ENCODE measurements around the gene SCN5A. TPM values are rescaled to one million over a fixed set of nuclear protein-coding genes. Genes with fewer than 3 reads are reported as not detected.
A peak's percentile ranks its signal among the peaks of the same experiment; 100 is the strongest.

Gene SCN5A
- total RNA-seq, 1 donor from 2014 or later = 3.5 TPM

GRCh38 chr3:38580450-38581382 lies 68.8 kb downstream of the SCN5A start:
- H3K9me3 Mint-ChIP-seq = no peaks in the 10 kb centered on the region
- DNase-seq (ENCODE audit: extremely low spot score, unreplicated experiment) = peak; percentile 54
- H3K4me3 Mint-ChIP-seq = no peak overlapping the region
- H3K36me3 Mint-ChIP-seq = no peaks in the 10 kb centered on the region
- peaks cover 4% of the 10 kb centered on the region for H3K4me1 Mint-ChIP-seq (ENCODE audit: unreplicated experiment)
- no peaks in the 10 kb centered on the region for H3K27me3 Mint-ChIP-seq
- TF ChIP-seq, protein P1, sequence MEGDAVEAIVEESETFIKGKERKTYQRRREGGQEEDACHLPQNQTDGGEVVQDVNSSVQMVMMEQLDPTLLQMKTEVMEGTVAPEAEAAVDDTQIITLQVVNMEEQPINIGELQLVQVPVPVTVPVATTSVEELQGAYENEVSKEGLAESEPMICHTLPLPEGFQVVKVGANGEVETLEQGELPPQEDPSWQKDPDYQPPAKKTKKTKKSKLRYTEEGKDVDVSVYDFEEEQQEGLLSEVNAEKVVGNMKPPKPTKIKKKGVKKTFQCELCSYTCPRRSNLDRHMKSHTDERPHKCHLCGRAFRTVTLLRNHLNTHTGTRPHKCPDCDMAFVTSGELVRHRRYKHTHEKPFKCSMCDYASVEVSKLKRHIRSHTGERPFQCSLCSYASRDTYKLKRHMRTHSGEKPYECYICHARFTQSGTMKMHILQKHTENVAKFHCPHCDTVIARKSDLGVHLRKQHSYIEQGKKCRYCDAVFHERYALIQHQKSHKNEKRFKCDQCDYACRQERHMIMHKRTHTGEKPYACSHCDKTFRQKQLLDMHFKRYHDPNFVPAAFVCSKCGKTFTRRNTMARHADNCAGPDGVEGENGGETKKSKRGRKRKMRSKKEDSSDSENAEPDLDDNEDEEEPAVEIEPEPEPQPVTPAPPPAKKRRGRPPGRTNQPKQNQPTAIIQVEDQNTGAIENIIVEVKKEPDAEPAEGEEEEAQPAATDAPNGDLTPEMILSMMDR (conservative IDR thresholded peaks at IDR 0.05) = no peak
- H3K27ac Mint-ChIP-seq = no peak overlapping the region

- Mint-ChIP-seq H3K4me3 (no peak overlapping the region), H3K27me3 (no peaks in the 10 kb centered on the region), H3K36me3 (no peaks in the 10 kb centered on the region), H3K9me3 (no peaks in the 10 kb centered on the region), H3K27ac (no peak overlapping the region), H3K4me1 (ENCODE audit: unreplicated experiment) (peaks cover 4% of the 10 kb centered on the region)
- TF ChIP-seq, protein P1 (conservative IDR thresholded peaks at IDR 0.05) = no peak
- DNase-seq (ENCODE audit: extremely low spot score, unreplicated experiment) = peak; percentile 56
These were observed 69.7 kb downstream of the SCN5A start for GRCh38 chr3:38579551-38580449.

- no peaks in the 10 kb centered on the region for H3K36me3 Mint-ChIP-seq
- H3K4me1 Mint-ChIP-seq (ENCODE audit: unreplicated experiment) = peaks cover 4% of the 10 kb centered on the region
- no peaks in the 10 kb centered on the region for H3K9me3 Mint-ChIP-seq
- TF ChIP-seq, protein P1 (conservative IDR thresholded peaks at IDR 0.05) = no peak
- peak; percentile 68 for DNase-seq (ENCODE audit: extremely low spot score, unreplicated experiment)
- H3K4me3 Mint-ChIP-seq = no peak overlapping the region
- no peaks in the 10 kb centered on the region for H3K27me3 Mint-ChIP-seq
- H3K27ac Mint-ChIP-seq = no peak overlapping the region
These were observed 70.3 kb downstream of the SCN5A start for GRCh38 chr3:38579141-38579540.

DNA sequence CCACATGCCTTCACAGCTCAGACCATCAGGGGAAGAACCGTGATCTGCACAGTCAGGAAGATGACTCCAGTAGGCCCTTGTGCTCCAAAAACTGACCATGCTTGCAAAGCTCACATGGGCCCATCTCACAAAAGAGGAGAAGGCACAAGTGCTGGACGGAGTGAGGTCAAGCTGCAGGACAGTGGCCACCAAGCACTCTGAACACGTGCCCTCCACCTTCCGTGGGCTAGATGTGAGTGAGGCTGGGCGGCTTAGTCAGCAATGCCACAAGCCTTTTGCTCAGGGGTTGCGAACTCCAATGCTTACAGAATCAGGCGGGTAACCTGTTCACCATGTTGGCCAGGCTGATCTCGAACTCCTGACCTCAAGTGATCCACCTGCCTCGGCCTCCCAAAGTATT lies 70.9 kb downstream of the SCN5A start:
- no peaks in the 10 kb centered on the region for H3K36me3 Mint-ChIP-seq
- peaks cover 4% of the 10 kb centered on the region for H3K4me1 Mint-ChIP-seq (ENCODE audit: unreplicated experiment)
- H3K4me3 Mint-ChIP-seq = no peak overlapping the region
- no peaks in the 10 kb centered on the region for H3K27me3 Mint-ChIP-seq
- H3K9me3 Mint-ChIP-seq = no peaks in the 10 kb centered on the region
- TF ChIP-seq, protein P1 (conservative IDR thresholded peaks at IDR 0.05) = no peak
- no peak overlapping the region for H3K27ac Mint-ChIP-seq
- peak; percentile 42 for DNase-seq (ENCODE audit: extremely low spot score, unreplicated experiment)

- TF ChIP-seq, protein P1 (conservative IDR thresholded peaks at IDR 0.05) = no peak
- DNase-seq (ENCODE audit: extremely low spot score, unreplicated experiment) = peak; percentile 18
- Mint-ChIP-seq H3K4me3 (no peak overlapping the region), H3K27me3 (no peaks in the 10 kb centered on the region), H3K9me3 (no peaks in the 10 kb centered on the region), H3K4me1 (ENCODE audit: unreplicated experiment) (peaks cover 3% of the 10 kb centered on the region), H3K27ac (no peak overlapping the region), H3K36me3 (no peaks in the 10 kb centered on the region)
These were observed 71.4 kb downstream of the SCN5A start for GRCh38 chr3:38578081-38578475.
